ENCODE measurements around the gene MBD6. TPM values are rescaled to one million over a fixed set of nuclear protein-coding genes. Genes with fewer than 3 reads are reported as not detected.
"Not testable (repeated sequence)": the region's sequence is repeated elsewhere in the genome, so short reads cannot be mapped to it uniquely, and the experiment has no call there.

MBD6 gene
- total RNA-seq, 1 donor from 2014 or later: 58.5 TPM

GRCh38 chr12:57558864-57559263 is 36.2 kb downstream of the MBD6 start:
- no peak overlapping the region for H3K27ac ChIP-seq (ENCODE audit: low read depth, low read length)
- H3K79me2 ChIP-seq (ENCODE audit: insufficient read depth, low read length): no peaks in the 10 kb centered on the region
- no peak overlapping the region for H2AFZ ChIP-seq (ENCODE audit: low read depth, low read length)
- peaks cover 1% of the 10 kb centered on the region for H3K9me3 Mint-ChIP-seq (ENCODE audit: unreplicated experiment)
- no peaks in the 10 kb centered on the region for H3K27me3 ChIP-seq (ENCODE audit: insufficient read depth, low read length)
- DNase-seq (ENCODE audit: low read depth): no peak
- peaks cover 1% of the 10 kb centered on the region for H3K4me1 Mint-ChIP-seq (ENCODE audit: low read depth, unreplicated experiment)
- H3K9ac ChIP-seq (ENCODE audit: low read length): no peak overlapping the region
- H3K4me3 ChIP-seq (ENCODE audit: insufficient read depth, low read depth, low read length): no peak overlapping the region
- no peaks in the 10 kb centered on the region for H3K9me3 ChIP-seq (ENCODE audit: insufficient read depth, low read depth, low read length)
- peaks cover 4% of the 10 kb centered on the region for H3K36me3 ChIP-seq (ENCODE audit: insufficient read depth, low read length)
- no peak overlapping the region for H3K4me2 ChIP-seq (ENCODE audit: low read length)
- no peak overlapping the region for H3K27ac Mint-ChIP-seq (ENCODE audit: unreplicated experiment)
- H3K27me3 Mint-ChIP-seq (ENCODE audit: low read depth, unreplicated experiment): peaks cover 5% of the 10 kb centered on the region
- peaks cover 3% of the 10 kb centered on the region for H3K4me1 ChIP-seq (ENCODE audit: insufficient read depth, low read length)
- TF ChIP-seq EZH2 (IDR thresholded peaks at IDR 0.05; ENCODE audit: insufficient read depth, low read length) (no peak), CTCF (IDR thresholded peaks at IDR 0.05; ENCODE audit: insufficient read depth, low read depth, low read length) (no peak)
- FAIRE-seq: no peak
- H3K4me3 Mint-ChIP-seq (ENCODE audit: unreplicated experiment): no peak overlapping the region
- H3K36me3 Mint-ChIP-seq (ENCODE audit: low read depth, unreplicated experiment): peaks cover 4% of the 10 kb centered on the region
- H4K20me1 ChIP-seq (ENCODE audit: insufficient read depth, low read length): peaks cover 7% of the 10 kb centered on the region

- no peak for TF ChIP-seq CTCF (IDR thresholded peaks at IDR 0.05; ENCODE audit: insufficient read depth, low read depth, low read length)
- TF ChIP-seq EZH2 (IDR thresholded peaks at IDR 0.05; ENCODE audit: insufficient read depth, low read length): no peak
- Histone ChIP-seq H3K4me3 (ENCODE audit: insufficient read depth, low read depth, low read length) (no peak overlapping the region), H3K27ac (ENCODE audit: low read depth, low read length) (no peak overlapping the region), H3K36me3 (ENCODE audit: insufficient read depth, low read length) (peaks cover 4% of the 10 kb centered on the region), H3K4me1 (ENCODE audit: insufficient read depth, low read length) (peaks cover 3% of the 10 kb centered on the region), H3K9ac (ENCODE audit: low read length) (no peak overlapping the region), H3K4me2 (ENCODE audit: low read length) (no peak overlapping the region), H4K20me1 (ENCODE audit: insufficient read depth, low read length) (no peaks in the 10 kb centered on the region), H3K9me3 (ENCODE audit: insufficient read depth, low read depth, low read length) (no peaks in the 10 kb centered on the region), H3K79me2 (ENCODE audit: insufficient read depth, low read length) (no peaks in the 10 kb centered on the region), H2AFZ (ENCODE audit: low read depth, low read length) (no peak overlapping the region), H3K27me3 (ENCODE audit: insufficient read depth, low read length) (no peaks in the 10 kb centered on the region)
- Mint-ChIP-seq H3K36me3 (ENCODE audit: low read depth, unreplicated experiment) (peaks cover 16% of the 10 kb centered on the region), H3K4me3 (ENCODE audit: unreplicated experiment) (no peak overlapping the region), H3K27me3 (ENCODE audit: low read depth, unreplicated experiment) (peaks cover 12% of the 10 kb centered on the region), H3K27ac (ENCODE audit: unreplicated experiment) (no peak overlapping the region), H3K4me1 (ENCODE audit: low read depth, unreplicated experiment) (no peaks in the 10 kb centered on the region), H3K9me3 (ENCODE audit: unreplicated experiment) (peaks cover 1% of the 10 kb centered on the region)
- DNase-seq (ENCODE audit: low read depth) (no peak), FAIRE-seq (no peak)
These were observed 37.9 kb downstream of the MBD6 start for GRCh38 chr12:57560516-57560915.

- not testable (repeated sequence) for H3K4me3 ChIP-seq (ENCODE audit: insufficient read depth, low read depth, low read length); H3K27ac Mint-ChIP-seq (ENCODE audit: unreplicated experiment); FAIRE-seq; H3K27me3 ChIP-seq (ENCODE audit: insufficient read depth, low read length); H3K79me2 ChIP-seq (ENCODE audit: insufficient read depth, low read length); H3K9me3 Mint-ChIP-seq (ENCODE audit: unreplicated experiment); H3K36me3 ChIP-seq (ENCODE audit: insufficient read depth, low read length); H4K20me1 ChIP-seq (ENCODE audit: insufficient read depth, low read length); H2AFZ ChIP-seq (ENCODE audit: low read depth, low read length); H3K9me3 ChIP-seq (ENCODE audit: insufficient read depth, low read depth, low read length); DNase-seq (ENCODE audit: low read depth); H3K27ac ChIP-seq (ENCODE audit: low read depth, low read length); H3K4me3 Mint-ChIP-seq (ENCODE audit: unreplicated experiment); H3K4me1 Mint-ChIP-seq (ENCODE audit: low read depth, unreplicated experiment); H3K4me2 ChIP-seq (ENCODE audit: low read length); H3K4me1 ChIP-seq (ENCODE audit: insufficient read depth, low read length); H3K9ac ChIP-seq (ENCODE audit: low read length)
- Mint-ChIP-seq H3K36me3 (ENCODE audit: low read depth, unreplicated experiment) (peaks cover 16% of the 10 kb centered on the region), H3K27me3 (ENCODE audit: low read depth, unreplicated experiment) (peaks cover 12% of the 10 kb centered on the region)
These were observed 38.5 kb downstream of the MBD6 start for GRCh38 chr12:57561117-57561516.
